ENCODE results near the gene SP2.

The SP2 gene

DNA sequence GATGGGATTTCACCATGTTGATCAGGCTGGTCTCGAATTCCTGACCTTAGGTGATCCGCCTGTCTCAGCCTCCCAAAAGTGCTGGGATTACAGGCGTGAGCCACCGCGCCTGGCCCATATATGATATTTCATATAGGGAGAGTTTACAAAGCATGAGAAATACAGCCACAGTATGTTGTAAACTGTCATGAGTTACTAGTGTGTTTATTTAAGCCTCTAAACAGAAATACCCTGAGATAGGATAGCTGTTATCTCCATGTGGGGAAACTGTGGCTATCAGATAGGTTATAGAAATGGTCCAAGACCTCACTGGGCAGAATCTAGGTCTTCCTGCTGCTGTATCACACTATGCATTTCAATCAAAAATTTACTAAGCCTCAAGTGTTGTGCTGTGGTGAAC lies 72.8 kb downstream of the SP2 start:
- TF ChIP-seq GATA3 (IDR thresholded peaks at IDR 0.05; ENCODE audit: low read depth, low read length) (no peak), GATA2 (IDR thresholded peaks at IDR 0.05; ENCODE audit: low read depth, low read length) (no peak)

DNA sequence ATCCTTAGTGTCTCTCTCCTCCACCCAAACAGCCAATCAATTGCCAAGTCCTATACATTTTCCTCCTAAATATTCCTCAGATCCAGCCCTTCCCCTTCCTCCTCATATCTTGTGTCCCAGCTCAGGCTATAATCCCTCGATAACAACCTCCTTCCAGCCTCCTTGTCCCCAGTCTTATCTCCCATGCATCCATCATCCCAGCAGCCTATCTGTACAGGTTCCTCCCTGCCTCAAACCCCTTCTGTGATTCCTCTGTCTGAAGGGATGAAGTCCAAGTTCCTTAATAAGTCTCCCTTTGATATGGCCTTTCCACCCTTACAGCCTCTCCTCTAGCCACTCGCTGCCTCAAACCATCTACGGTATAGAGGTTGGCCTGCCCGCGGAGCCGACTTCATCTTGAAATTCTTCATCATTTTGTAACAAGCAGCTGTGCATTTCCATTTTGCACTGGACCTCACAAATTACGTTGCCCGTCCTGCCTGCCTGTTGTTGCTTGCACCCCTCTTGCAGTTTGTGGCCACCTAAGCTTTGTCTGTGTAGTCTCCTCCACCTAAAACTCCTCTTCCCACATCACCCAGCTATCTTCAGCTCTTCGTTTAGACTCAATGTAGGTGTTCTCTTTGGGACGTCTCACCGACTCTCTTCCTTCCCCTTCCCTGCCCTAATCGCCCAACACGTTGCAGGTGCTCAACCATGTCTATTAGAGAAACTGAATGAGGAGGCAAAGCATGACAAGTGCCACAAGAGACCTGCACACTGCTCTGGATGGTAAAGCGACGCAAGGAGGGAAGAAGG lies 74.1 kb downstream of the SP2 start:
- TF ChIP-seq GATA3 (IDR thresholded peaks at IDR 0.05; ENCODE audit: low read depth, low read length) (no peak), GATA2 (IDR thresholded peaks at IDR 0.05; ENCODE audit: low read depth, low read length) (no peak)

DNA sequence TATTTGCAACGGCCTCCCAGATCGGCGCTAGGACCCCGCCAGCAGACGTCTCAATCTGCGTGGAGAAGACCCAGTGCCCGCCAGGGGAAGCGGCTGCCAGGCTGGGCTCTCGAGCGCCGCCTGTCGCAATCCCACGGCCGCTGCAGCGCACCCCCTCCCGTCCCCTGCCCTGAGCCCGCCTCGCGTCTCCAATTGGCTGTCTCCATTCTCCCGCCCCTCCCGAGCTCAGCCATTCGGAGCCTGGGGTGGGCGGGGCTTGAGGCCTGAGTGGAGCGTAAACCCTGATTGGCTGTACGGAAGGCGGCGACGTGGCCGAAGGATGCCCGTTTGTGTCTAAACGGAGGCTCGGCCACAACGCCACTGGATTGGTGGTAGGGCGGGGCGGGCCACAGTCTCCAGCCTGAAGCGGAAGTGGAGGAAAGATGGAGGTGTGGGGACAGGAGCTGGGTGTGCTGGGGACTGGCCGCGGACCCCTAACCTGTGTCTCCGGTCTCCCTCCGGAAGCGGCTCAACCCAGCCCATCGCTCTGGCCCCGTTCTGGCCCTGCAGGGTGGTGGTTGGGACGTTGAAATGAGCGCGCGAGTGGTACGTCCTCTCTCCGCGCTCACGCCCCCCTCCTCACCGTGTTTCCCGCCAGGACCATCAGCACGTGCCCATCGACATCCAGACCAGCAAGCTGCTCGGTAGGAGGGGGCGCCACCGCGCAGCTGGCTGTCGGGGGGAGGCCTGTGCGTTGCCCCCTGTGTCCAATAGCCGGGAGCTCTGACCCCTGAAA lies 74.9 kb downstream of the SP2 start, which contains the start of gene CDK5RAP3:
CDK5RAP3 (plus strand) TSS at position 389 of the 775 bp plus-strand sequence; CDS start at position 423, 34 bp downstream.
- no peak for TF ChIP-seq GATA2 (IDR thresholded peaks at IDR 0.05; ENCODE audit: low read depth, low read length)
- no peak for TF ChIP-seq GATA3 (IDR thresholded peaks at IDR 0.05; ENCODE audit: low read depth, low read length)

DNA sequence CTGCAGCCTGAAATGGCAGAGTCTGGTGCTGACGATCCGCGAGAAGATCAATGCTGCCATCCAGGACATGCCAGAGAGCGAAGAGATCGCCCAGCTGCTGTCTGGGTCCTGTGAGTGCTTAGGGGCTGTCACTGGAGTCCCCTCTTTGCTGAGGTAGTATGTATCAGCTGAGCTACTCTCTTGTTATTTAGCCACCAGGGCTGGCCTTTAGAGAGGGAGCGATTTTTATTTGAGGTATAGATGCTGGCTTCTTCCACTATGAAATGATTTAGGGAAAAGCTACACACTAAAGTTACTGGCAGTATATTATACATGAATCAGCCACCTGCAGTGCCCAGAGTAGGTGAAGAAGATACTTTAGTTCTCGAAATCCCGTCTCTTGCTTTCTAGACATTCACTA lies 77.5 kb downstream of the SP2 start:
- no peak for TF ChIP-seq GATA2 (IDR thresholded peaks at IDR 0.05; ENCODE audit: low read depth, low read length)
- TF ChIP-seq GATA3 (IDR thresholded peaks at IDR 0.05; ENCODE audit: low read depth, low read length): no peak

DNA sequence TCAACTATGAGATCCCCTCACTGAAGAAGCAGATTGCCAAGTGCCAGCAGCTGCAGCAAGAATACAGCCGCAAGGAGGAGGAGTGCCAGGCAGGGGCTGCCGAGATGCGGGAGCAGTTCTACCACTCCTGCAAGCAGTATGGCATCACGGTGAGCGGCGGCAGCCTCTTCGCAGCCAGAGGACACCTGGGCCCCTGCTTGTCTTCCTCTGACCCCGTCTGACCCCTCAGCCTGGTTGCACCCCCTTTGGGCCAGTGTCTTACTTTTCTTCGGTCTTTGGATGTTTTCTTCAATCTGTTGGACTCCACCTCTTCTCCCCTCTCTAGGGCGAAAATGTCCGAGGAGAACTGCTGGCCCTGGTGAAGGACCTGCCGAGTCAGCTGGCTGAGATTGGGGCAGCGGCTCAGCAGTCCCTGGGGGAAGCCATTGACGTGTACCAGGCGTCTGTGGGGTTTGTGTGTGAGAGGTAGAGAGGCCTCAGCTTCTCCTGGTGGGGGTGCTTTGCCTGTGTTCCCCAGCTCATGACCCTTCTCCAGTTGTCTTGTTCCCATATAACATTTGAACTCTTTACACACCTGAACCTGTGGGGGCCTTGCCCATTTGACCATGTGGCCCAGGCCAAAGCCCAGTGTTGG lies 79.3 kb downstream of the SP2 start:
- no peak for TF ChIP-seq GATA2 (IDR thresholded peaks at IDR 0.05; ENCODE audit: low read depth, low read length)
- TF ChIP-seq GATA3 (IDR thresholded peaks at IDR 0.05; ENCODE audit: low read depth, low read length): no peak

DNA sequence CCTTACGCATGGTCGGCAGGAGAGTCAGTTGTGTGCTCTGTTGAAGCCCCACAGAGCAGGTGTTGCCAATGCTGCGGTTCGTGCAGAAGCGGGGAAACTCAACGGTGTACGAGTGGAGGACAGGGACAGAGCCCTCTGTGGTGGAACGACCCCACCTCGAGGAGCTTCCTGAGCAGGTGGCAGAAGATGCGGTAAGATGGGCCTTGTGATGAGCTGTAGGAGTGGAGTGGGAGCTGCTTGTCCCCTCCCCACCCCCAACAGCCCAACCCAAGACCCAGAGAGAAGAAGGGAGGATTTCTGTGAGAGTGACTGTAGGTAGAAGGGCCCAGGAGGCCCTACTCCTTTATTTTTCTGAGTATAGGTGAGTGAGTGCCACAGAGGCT lies 79.8 kb downstream of the SP2 start:
- no peak for TF ChIP-seq GATA3 (IDR thresholded peaks at IDR 0.05; ENCODE audit: low read depth, low read length)

DNA sequence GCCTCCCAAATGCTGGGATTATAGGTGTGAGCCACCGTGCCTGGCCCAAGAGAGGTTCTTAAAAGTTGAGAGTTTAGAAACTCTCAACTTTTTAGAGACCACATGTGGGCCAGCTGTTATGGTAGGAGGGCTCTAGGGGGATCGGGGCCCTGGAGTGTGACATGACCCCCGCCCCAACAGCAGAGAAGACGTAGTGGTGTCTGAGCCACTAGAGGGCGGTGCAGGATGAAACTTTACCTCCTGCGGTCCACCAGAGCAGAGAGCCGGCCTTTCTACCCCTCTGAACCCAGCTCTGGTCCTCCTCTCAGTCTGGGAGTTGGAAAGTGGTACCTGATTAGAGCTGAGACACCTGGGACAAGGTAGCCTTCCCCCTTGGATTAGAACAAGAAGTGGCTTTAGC lies 82.3 kb downstream of the SP2 start:
- TF ChIP-seq GATA3 (IDR thresholded peaks at IDR 0.05; ENCODE audit: low read depth, low read length): no peak
- TF ChIP-seq GATA2 (IDR thresholded peaks at IDR 0.05; ENCODE audit: low read depth, low read length): no peak

All from SH-SY5Y (cell line).